MCF 10A (cell line): Measurements from ENCODE around the gene ARL8B. TPM values are rescaled to one million over a fixed set of nuclear protein-coding genes. Genes with fewer than 3 reads are reported as not detected.
"Not testable (repeated sequence)": the region's sequence is repeated elsewhere in the genome, so short reads cannot be mapped to it uniquely, and the experiment has no call there.

Experiments
- BruUV-seq: library from RNA; stranded (reverse); fragments of 400-500 nt; replicated peaks from 2 replicates; lab custom pipeline; 2021; lab: Mats Ljungman, UMichigan
- CTCF ChIA-PET: fragments of 300-600 bp; sonication (Branson Sonifier 250); formaldehyde crosslinking; extraction: SDS; loops from one replicate; lab custom pipeline; 2021; ENCODE audit warnings: antibody characterized with exemption, inconsistent platforms; lab: Yijun Ruan, JAX
- POLR2A ChIA-PET: fragments of 300-600, 350-650 bp; sonication (Branson Sonifier 250); formaldehyde crosslinking; extraction: SDS; loops from one replicate; lab custom pipeline; 2020; ENCODE audit warnings: antibody characterized with exemption, inconsistent platforms; lab: Yijun Ruan, JAX
- DNase-seq: peaks from one replicate; pipeline ENCODE4 v3.0.0-alpha.2; 2018; ENCODE audit not compliant: unreplicated experiment
- H3K27ac Mint-ChIP-seq: one replicate; pipeline ENCODE4 v1.8.0; 2022; ENCODE audit warnings: mild to moderate bottlenecking, low read depth, mixed read lengths; ENCODE audit not compliant: unreplicated experiment
- H3K27me3 Mint-ChIP-seq: one replicate; pipeline ENCODE4 v1.8.0; 2022; ENCODE audit warnings: mixed read lengths; ENCODE audit not compliant: insufficient read depth, unreplicated experiment
- H3K36me3 Mint-ChIP-seq: one replicate; pipeline ENCODE4 v1.8.0; 2022; ENCODE audit warnings: mild to moderate bottlenecking, moderate library complexity, mixed read lengths; ENCODE audit not compliant: insufficient read depth, unreplicated experiment
- H3K4me1 Mint-ChIP-seq: one replicate; pipeline ENCODE4 v1.8.0; 2022; ENCODE audit warnings: mixed read lengths; ENCODE audit not compliant: insufficient read depth, unreplicated experiment
- H3K4me3 Mint-ChIP-seq: one replicate; pipeline ENCODE4 v1.8.0; 2022; ENCODE audit warnings: mild to moderate bottlenecking, moderate library complexity, mixed read lengths; ENCODE audit not compliant: unreplicated experiment
- H3K9me3 Mint-ChIP-seq: one replicate; pipeline ENCODE4 v1.8.0; 2022; ENCODE audit warnings: mixed read lengths; ENCODE audit not compliant: unreplicated experiment
- intact Hi-C: fragments of 100-400 bp; cut with micrococcal nuclease; formaldehyde crosslinking; loops from 2 replicates; pipeline ENCODE4 v1.14.1; 2022
- total RNA-seq: library from RNA; stranded (reverse); gene quantifications from 2 replicates; pipeline ENCODE4 v1.2.3, GENCODE V29; 2022
- TF ChIP-seq, protein P1 (sequence below): fragments of 200-600 bp; IDR thresholded peaks from one replicate; pipeline ENCODE4 v1.8.0; 2022; ENCODE audit warnings: antibody characterized with exemption, mild to moderate bottlenecking; ENCODE audit not compliant: unreplicated experiment

The ARL8B gene
- total RNA-seq, 1 experiment from 2014 or later = 53.6 TPM

DNA sequence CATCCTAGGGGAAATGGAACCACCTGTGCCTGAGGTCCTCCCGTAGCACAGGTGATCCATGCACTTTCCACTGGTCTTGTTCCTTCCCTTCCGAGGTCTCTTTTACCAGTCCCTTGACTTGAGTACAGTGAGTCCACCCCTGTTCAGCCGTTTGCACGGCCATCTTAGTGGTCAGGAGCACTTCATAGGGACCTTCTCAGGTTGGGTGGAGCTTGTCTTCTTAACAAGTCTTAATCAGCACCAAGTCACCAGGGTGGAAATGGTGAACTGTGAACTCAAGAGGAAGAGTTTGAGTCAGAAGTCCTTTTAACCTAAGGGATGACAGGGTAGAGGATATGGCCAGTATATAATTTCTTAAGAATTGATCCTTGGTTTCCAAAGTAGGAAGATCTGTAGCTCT is 21.4 kb downstream of the ARL8B start:
- CTCF ChIA-PET = no interaction called here
- Mint-ChIP-seq H3K36me3 (peaks cover 24% of the 10 kb centered on the region), H3K9me3 (no peaks in the 10 kb centered on the region), H3K27me3 (no peaks in the 10 kb centered on the region), H3K27ac (no peak overlapping the region), H3K4me1 (peaks cover 26% of the 10 kb centered on the region), H3K4me3 (no peak overlapping the region)
- TF ChIP-seq, protein P1, sequence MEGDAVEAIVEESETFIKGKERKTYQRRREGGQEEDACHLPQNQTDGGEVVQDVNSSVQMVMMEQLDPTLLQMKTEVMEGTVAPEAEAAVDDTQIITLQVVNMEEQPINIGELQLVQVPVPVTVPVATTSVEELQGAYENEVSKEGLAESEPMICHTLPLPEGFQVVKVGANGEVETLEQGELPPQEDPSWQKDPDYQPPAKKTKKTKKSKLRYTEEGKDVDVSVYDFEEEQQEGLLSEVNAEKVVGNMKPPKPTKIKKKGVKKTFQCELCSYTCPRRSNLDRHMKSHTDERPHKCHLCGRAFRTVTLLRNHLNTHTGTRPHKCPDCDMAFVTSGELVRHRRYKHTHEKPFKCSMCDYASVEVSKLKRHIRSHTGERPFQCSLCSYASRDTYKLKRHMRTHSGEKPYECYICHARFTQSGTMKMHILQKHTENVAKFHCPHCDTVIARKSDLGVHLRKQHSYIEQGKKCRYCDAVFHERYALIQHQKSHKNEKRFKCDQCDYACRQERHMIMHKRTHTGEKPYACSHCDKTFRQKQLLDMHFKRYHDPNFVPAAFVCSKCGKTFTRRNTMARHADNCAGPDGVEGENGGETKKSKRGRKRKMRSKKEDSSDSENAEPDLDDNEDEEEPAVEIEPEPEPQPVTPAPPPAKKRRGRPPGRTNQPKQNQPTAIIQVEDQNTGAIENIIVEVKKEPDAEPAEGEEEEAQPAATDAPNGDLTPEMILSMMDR = no peak
- no peak for DNase-seq
- no TSS peak for BruUV-seq
- POLR2A ChIA-PET = interaction anchor here (1.6 kb wide), 1 partner anchor 16 kb away, joined by 3 read pairs; no protein-coding TSS in a partner anchor
- intact Hi-C loops = no loop called here

DNA sequence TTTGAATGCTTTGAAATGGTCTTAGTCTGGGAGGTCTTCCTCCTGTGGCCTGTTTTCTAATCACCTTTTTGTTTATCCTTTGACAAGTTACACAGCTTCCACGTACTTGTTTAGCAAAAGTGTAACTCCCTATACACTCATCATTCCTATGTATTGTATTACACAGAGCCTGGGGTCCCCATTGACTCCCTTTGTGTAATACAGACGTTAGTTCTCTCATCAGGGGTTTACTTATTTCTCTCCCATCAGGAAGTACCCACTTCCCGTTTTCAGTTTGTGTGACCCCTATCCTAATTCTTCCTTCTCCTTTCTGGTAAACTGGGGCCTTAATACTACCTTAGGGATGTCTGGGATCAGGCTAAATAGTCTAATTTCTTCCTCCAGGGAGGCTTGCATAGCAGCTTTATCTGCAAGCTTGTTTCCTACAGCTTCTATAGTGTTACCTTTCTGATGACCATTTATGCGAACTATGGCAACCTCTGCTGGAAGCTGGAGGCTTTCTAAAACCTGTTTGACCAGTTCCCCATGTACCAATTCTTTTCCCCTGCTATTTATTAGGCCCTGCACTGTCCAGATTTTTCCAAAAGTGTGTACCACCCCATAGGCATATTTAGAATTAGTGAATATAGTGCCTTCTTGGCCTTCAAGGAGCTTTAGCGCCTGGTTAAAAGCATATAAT is 22.4 kb downstream of the ARL8B start:
- Mint-ChIP-seq H3K27me3 (no peaks in the 10 kb centered on the region), H3K27ac (no peak overlapping the region), H3K36me3 (peaks cover 24% of the 10 kb centered on the region), H3K4me1 (peaks cover 18% of the 10 kb centered on the region), H3K9me3 (no peaks in the 10 kb centered on the region), H3K4me3 (no peak overlapping the region)
- ChIA-PET CTCF (interaction anchor here (0.6 to 1.0 kb wide), 3 partner anchors 8 to 987 kb away, joined by 3 to 4 read pairs (median 3); no protein-coding TSS in a partner anchor), POLR2A (no interaction called here)
- TF ChIP-seq, protein P1 = no peak
- DNase-seq = no peak
- intact Hi-C loops = no loop called here
- BruUV-seq = no TSS peak

DNA sequence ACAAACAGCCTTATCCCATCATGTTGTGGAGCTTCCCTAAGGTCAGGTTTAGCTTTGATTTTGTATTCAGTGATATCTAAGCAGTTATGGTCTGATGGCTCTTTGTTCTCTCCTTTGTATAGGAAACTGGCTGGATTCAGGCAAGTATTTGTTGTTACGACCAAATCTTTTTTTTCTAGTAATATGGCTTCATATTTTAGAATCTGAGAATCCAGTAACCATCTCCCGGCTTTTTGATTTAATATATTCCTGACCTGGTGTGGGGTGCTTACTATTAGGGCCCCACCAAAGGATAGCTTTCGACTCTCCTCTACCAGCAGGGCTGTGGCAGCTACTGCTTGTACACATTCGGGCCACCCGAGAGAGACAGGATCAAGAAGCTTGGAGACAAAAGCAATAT is 23.0 kb downstream of the ARL8B start:
- BruUV-seq = no TSS peak
- peaks cover 24% of the 10 kb centered on the region for H3K36me3 Mint-ChIP-seq
- peaks cover 16% of the 10 kb centered on the region for H3K4me1 Mint-ChIP-seq
- no peak for DNase-seq
- no peaks in the 10 kb centered on the region for H3K9me3 Mint-ChIP-seq
- TF ChIP-seq, protein P1 = no peak
- no peak overlapping the region for H3K4me3 Mint-ChIP-seq
- ChIA-PET POLR2A (no interaction called here), CTCF (interaction anchor here (0.6 to 1.0 kb wide), 3 partner anchors 9 to 986 kb away, joined by 3 to 4 read pairs (median 3); no protein-coding TSS in a partner anchor)
- H3K27me3 Mint-ChIP-seq = no peaks in the 10 kb centered on the region
- H3K27ac Mint-ChIP-seq = no peak overlapping the region
- intact Hi-C loops = no loop called here

DNA sequence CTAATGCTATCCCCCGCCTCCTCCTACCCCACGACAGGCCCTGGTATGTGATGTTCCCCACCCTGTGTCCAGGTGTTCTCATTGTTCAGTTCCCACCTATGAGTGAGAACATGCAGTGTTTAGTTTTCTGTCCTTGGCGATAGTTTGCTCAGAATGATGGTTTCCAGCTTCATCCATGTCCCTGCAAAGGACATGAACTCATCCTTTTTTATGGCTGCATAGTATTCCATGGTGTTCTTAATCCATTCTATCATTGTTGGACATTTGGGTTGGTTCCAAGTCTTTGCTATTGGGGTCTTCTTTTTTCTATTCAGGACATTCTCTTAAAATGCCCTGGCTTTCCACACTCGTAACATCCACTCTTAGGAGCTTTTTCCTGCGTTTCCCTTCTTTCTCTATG is 25.1 kb downstream of the ARL8B start:
- H3K36me3 Mint-ChIP-seq = peaks cover 17% of the 10 kb centered on the region
- H3K27me3 Mint-ChIP-seq, BruUV-seq, H3K27ac Mint-ChIP-seq, DNase-seq, intact Hi-C loops, H3K4me3 Mint-ChIP-seq, H3K9me3 Mint-ChIP-seq, H3K4me1 Mint-ChIP-seq: not testable (repeated sequence)
- POLR2A ChIA-PET = interaction anchor here (1.1 kb wide), 1 partner anchor 15 kb away, joined by 3 read pairs; no protein-coding TSS in a partner anchor
- CTCF ChIA-PET = interaction anchor here (0.7 to 1.6 kb wide), 3 partner anchors 11 to 51 kb away, joined by 3 to 6 read pairs (median 3); no protein-coding TSS in a partner anchor
